Anterior cingulate cortex (tissue), 58 donors: ENCODE measurements around the gene CMTM4.

Experiments
- DNase-seq, 58 donors: peaks; one replicate each; lab custom pipeline; 2025; lab: John Stamatoyannopoulos, UW

Gene CMTM4

DNA sequence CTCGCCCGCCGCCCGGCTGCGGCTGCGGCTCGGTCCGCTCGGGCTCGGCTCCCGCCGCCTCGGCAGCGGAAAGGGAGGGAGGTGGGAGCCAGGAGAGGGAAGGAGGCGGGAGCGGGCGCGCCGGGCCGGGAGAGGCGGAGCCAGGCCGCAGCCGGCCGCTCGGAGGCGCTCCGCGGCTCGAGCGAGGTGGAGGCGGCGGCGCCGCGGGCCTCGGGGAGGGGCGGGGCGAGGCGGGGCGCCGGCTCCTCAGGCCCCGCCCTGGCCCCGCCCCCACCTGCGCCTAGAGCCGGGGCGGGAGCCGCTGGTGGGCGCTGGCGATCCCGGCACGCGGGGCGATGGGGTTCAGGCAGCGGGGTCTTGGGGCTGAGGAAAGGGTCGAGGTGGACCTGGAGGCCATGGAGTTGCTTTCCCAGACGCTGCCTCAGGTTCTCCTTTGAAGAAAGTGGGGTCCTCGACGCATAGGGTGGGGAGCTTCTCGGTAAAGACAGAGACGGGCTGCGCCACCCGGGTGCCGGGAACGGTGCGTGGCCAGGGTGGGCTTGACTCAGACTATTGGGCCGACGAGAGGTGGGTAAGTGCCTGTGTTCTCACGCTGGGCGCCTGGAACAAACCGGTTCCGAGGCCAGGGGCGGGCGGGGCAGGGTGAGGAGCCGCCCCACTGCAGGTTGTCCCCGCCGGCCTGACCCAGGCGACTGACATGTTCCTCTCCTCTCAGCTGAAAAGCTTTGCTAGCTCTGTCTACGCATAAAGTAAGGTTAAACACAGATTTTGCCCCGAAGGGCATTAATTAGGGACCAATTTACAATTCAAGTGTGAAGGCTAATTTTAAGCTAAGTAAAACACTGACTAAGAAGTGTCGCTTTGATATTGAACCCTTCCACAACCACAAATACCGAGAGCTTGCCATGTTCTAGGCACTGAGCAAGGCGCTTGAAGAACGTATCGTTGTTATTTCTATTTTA, at the start of gene CMTM4:
CMTM4 (minus strand) TSS at position 75 of the 962 bp plus-strand sequence. CDS start 218 bp downstream, outside the sequence.
- peak in 54 of 58 donors; percentile 30 to 90 (median 76) for DNase-seq

DNA sequence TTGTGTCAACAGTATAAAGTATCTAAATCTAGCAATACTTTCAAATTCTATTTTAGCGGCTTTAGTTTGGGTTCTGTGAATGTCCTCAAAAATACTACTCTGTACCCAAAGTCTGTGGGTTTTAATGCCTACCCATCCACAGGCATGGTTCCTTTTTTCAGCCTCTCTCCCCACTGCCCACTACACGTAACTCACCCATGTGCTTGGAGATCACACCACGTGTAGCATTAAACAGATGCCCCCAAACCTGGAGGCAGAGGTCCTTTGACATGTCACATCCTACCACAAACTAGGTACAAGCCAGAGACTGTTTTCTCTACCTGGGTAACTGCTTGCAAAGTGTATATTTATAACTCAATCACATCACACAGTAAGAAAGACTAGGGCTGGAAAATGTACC, 49.5 kb upstream of the CMTM4 start:
- DNase-seq, result no peak

DNA sequence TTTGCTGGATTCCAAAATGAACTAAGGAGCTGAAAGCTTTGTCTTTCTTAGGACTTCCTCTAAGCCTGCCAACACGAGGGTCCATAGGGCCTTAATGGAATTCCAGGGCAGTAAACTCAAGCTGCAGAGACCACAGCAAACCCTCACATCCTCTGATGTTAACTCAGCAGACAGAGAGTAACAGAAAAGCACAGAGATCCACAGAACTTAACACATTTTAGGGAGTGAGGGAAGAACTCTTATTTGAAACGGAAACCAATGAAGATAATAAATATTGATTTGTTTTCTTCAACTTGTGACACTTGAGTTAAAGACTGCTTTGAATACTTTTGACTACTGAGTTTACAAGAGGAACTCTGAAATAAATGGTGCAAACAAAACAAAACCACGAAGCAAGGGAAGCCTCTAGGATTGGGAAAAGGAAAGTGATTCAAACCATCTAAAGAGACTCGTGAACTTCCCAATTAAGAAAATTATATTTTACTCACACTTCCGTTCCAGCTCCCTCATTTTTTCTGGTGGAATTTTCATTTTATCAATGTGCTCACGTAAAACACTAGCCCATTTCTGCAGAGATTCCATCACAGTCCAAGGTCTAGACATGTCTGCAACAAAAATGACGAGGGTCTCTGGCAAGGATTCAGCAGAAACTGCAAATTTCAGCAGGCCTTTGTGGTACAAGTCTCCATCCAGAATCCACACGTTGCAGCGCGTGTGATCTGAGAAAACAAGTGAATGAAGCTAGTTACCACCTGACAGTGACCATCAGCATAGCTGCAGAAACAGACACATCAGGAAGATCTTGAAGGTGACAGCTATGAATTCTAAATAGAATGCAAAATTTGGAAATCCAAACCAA, 45.6 kb upstream of the CMTM4 start:
- peak in 2 of 58 donors; percentile 21 to 22 for DNase-seq

DNA sequence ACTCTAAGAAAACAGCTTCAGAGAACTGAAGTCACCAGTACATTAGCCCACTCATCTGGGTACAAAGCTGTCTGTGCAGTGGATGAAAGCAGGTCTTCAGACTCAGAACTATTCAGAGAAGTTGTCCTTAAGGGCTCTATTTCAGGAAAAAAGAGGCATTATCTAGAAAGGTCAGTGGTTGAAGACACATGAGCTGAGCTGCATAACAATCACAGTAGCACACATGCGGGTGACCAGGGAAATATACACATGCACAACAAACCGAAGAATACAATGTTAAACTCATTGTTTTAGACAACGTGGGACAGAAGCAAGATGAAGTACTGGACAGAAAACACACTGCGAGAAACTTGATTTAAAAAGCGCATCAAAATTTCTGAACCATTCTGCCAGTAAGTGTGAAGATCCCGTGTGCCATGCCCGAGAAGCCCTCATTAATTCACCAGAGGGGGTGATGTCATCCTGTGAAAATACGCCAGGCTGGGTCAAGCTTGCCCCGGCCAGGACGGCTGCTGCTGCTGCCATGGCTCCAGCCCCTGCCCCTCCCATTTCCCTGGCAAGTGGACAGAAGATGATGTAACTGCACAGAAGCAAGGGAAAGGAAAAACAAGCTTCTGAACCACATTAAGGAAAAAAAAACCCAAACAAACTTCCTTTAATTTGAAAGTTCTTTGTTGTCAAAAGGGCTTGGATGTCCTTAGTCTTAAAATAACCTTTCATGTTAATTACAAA, 44.8 kb upstream of the CMTM4 start:
- DNase-seq, result peak in 57 of 58 donors; percentile 22 to 97 (median 84)

DNA sequence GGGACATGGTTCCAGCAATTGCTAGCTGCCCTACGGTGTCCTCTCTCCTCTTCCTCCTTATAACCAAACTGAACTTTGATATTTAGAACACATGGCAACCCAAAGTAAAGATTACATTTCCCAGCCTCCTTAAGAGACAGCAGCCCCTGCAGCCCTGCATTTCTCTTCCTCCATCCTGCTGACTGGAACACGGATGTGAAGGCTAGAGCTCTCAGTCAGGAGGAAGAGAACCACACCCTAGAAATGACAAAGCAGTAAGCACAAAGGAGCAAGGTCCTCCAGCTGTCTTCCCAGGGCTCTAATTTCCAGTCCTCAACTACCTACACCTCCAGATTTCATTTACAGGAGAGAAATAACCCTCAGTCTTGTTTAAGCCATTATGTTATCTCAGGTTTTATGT, 44.0 kb upstream of the CMTM4 start:
- DNase-seq, result peak in 2 of 58 donors; percentile 23 to 25

DNA sequence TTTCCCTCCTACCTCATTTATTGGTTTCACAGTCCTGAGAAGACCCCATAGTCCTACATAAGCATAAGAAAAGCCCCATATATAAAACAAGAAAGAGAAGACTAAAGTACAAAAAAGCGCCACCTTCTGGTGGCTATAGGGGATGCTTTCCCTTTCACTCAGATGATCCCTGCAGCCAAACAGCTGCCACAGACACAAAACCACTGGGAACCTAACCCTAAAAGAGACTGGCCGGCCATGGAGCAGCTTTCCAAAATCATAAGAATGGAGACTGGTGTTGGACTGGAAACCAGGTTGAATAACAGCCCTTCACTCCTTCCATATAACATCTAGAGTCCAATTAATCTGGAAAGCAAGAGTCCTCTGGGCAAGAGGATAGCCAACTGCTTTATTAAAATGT, 43.5 kb upstream of the CMTM4 start:
- DNase-seq, result peak in 1 of 58 donors; percentile 4

DNA sequence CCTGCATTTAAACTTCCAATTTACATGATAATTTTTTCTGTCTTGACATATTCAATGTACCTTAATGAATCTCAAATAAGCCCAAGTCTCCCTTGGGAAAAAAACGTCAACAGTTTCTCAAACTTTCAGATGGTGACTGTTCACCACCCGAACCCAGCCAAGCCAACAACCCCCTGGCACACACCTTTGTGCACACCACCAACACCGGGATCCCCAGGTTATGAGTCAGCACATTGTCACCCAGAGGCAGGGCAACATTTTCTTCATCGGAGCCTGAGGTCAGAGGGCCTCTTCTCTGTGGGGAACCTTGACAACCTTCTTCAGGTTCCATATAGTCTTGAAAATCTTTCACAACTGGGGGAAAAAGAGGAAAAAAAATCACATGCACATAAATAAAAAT, 39.3 kb upstream of the CMTM4 start:
- DNase-seq, result no peak

DNA sequence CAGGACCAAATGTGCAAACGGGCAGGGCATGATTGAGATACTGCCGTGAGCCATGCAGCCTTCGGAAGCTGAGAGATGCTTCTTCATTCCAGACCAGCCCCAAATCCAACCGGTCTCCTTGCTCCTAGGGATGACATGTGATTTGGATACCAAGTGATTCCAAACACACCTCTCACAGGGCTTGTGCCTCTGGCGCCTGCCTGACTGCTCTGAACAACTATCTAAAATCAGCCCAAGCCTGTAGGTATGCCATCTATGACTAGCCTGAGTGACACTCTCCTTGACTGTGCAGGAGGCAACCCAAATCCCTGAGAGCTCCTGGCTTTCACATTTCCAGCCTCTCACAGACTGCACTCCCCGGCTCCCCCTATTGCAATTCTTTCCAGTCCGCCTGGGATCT, 34.6 kb upstream of the CMTM4 start:
- DNase-seq, result no peak

DNA sequence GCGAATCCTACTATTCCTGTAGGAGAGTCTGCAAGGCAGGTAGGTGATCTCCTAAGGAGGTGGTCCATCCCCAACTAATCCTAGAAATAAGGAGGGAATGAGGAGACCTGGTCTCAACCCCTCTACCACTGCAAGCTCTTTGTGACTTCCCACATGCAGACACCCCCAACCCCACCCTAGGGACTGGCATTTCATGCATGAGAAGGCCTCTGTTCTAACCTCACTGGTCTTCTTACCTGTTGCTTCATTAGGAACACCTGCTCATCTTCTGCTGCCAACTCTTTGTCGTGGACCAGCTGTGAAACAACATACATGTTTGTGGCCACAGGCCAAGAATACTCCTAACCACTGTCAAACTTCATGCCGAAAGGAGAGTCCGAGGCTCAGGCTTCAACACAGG, 32.3 kb upstream of the CMTM4 start:
- no peak for DNase-seq

DNA sequence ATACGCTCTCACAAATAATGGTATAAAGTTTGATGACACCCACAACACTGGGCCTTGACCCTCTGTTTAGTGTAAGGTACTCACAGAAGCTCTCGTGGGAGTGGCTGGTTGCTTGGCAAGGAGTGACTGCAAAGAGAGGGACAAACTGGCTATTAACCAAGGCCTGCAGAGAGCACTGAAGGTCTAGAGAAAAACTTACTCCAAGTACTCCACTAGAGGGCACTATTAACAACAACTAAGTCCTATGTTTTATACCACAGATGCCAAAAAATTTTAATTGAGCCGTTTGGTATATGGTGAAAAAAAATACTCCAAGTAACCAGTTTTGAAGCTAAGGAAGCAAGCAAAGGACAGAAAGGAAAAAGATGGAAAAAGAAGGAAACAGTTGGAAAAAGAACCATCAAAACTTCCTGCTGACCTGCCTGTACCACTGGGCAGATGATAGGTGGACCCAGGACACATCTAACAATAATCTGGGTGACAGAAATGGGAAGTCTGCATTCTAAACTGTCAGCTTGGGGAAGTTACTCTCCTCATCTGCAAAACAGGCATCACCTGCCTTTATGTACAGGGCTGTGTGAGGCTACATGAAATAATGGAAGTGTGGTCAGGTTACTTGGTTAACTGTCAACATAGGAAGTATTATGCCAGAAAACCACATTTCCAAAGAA, 31.7 kb upstream of the CMTM4 start:
- DNase-seq, result peak in 11 of 58 donors; percentile 12 to 77 (median 21)

DNA sequence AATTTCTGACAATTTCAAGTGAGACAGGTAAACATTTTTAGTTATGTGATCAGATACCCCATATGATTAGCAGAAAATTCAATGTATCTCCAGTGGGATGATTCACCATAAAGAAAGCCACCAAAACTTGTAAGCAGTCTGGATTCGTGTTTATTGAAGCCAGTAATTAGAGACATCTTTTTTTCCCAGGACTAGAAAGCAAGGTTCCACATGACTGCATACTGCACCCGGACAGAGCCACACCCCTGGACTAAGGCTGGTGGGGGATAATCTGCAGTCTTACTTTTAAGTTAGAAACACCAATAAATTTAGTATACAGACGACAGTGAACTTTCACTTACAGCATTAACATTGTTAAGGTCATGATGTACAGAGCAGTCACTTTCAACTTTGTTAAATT, 24.2 kb upstream of the CMTM4 start:
- DNase-seq, result no peak

DNA sequence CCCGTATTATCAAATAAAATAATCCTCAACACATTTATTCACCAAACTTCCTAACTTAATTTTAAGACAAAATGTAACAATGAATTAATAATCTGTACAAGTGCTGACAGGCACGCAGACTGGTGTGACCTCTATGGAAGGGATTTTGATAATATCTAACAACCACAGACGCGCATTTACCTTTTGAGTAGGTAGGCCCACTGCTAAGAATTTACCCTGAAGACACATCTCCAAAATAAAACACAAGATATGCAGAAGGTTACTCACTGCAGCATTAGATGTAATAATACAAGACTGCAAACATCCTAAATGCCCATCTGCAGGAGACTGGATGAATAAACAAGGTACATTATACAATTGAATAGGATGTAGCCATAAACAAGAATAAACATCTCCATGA, 22.7 kb upstream of the CMTM4 start:
- DNase-seq, result no peak

DNA sequence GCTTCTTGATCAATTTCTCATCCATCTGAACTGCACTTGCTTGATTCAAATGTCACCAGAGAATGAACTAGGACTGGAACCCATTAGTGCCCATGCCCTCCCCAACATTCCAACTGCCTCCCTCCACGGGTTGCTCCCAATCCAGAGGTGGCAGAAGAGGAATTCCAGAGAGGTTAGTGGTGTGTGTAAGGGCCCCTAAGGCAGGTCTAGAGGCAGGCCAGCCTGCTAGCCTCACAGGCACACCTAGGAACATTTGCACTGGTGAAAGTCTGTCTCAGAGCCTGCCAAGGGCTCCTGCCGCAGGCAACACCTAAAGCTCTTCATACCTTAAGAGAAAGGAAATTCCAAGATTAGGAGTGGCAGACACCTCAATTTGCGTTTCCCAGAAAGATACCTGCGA, 21.2 kb upstream of the CMTM4 start:
- DNase-seq, result no peak

DNA sequence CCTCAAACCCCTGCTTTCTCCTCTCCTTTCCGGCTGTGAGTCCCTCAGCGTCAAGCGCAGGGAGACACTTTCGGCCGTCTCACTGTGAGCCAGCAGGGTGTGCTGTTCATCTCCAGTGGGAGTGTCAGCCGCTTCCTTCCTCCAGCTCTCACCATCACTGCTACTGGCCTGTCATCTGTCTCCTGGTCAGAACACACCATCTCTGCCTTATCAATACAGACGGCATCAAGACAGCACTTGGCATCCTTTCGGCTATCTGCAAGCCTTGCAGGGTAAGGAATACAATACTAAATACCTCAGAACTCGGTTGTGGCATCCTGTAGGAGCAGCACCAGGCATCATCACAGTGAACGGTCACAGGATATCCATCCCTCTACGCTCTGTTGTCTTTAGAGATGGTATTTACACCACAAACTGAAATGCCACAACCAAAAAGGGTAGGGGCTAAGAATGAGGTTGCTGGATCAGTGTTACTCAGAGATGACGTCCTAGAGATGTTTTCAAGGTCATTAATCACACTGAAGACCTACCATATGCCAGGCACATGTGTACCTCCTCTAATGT, 20.7 kb upstream of the CMTM4 start:
- peak in 34 of 58 donors; percentile 4 to 56 (median 36) for DNase-seq

DNA sequence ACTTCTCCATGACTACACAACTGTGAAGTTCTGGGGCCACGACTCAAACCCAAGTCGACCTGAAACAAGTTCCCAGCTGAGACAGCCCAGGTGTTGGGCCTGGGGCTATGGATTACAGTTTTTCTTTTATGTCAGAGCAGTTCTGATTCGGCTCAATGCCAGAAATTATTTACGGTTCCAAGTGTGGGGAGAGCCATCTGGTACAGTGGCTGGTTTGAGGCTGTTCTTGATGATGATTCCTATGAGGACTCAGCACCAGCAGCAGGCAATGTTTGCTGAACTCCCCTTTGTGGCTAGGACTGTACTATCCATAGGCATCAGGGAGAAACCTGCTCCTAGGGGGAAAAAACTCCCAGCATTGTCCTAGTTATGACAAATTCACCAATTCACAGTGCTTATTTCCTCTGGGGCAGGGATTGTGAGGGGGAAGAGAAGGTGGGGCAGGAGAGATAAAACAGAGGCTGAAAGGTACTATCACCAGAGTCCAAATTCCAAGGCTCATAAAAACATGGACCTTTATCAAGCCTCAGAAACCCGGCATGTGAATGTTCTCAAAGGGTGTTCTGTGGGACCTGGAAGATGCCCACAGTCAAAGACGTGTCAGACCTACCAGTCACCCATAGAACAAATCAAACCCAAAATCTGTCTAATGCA, 18.2 kb upstream of the CMTM4 start:
- DNase-seq, result no peak

DNA sequence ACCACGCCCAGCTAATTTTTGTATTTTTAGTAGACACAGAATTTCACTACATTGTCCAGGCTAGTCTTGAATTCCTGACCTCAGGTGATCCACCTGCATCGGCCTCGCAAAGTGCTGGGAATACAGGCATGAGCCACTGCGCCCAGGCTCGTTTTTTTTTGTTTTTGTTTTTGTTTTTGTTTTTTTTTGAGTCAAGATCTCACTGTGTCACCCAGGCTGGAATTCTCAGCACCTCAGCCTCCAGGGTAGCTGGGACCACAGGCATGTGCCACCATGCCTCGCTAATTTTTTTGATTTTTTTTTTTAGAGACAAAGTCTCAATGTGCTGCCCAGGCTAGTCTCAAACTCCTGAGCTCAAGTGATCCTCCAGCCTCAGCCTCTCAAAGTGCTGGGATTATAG, 17.5 kb upstream of the CMTM4 start:
- no peak for DNase-seq

DNA sequence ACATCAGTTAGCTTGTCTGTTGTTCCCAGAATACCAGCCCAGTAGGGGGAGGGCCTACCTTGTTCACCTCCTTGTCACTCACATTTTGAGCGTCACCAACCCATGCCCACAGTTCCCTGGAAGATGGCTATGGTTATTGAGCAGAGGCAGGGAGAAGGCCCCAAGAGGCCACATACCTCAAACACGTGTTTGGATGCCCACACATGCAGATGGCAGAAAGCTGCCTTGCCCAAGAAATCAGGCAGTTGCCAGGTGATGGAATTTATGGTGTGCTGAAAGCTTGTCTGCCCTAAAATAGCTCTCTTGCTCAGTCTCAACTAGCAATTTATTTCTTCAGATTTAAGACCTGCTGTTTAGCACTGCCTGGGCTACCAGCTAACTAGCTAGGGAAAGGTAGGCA, 16.5 kb upstream of the CMTM4 start:
- peak in 24 of 58 donors; percentile 12 to 72 (median 41) for DNase-seq

DNA sequence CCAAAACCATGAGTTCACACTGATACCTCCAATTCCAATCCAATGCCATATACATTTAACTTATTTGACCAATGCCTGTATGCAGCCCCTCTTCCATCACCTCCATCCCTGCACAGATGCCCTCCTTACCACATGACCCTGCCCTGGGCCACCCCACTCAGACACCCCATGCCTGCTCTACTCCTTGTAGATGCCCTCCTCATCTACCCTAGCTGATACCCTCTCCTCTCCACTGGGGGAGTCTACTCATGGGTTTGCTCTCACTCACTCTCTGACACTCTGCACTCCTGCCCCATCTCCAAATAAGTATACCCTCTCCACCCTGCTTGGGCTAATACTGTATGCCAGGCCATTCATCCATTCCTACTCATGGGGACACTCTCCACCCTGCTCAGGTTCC, 16.0 kb upstream of the CMTM4 start:
- no peak for DNase-seq

DNA sequence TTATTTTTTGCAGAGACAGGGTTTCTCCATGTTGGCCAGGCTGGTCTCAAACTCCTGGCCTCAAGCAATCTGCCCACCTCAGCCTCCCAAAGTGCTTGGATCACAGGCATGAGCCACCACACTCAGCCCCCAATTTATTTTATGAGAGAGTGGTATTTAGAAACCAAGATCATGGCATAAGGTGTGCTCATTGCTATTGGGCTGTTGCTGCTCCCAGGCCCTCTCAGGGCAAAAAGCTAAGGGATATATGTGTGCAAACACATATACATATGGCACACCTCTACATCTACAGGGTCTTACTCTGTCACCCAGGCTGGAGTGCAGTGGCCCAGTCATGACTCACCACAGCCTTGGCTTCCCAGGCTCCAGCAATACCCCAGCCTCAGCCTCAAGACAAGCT, 15.0 kb upstream of the CMTM4 start:
- no peak for DNase-seq
